GM21576 (cell line): ENCODE data around the gene EPB41L2.
A peak's percentile ranks its signal among the peaks of the same experiment; 100 is the strongest.
"Not testable (repeated sequence)": the region's sequence is repeated elsewhere in the genome, so short reads cannot be mapped to it uniquely, and the experiment has no call there.

Experiments
- ATAC-seq: cut with Tn5 transposase; IDR thresholded peaks from one replicate; pipeline ENCODE4 v1.9.1; 2021; ENCODE audit warnings: mild to moderate bottlenecking, moderate library complexity; ENCODE audit not compliant: unreplicated experiment

Gene EPB41L2

DNA sequence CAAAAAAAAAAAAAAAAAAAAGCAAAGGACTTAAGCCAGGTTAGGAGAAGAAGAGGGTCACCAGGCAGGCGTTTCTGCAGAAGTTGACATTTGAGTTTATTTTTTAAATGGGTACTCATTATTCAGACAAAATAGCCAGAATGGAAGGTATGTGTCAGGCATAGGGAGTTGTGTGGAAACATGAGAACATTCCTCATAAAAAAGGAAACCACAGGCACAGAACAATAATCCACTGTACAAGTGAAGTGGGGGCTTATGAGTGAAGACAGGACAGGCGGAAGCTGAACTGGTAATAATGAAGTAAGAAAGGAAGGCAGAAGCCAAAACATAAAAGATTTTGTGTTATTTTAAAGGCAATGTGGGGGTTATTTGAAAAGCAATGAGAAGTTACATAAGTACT lies 104.6 kb downstream of the EPB41L2 start:
- no peak for ATAC-seq

GRCh38 chr6:130955755-130956154 lies 107.3 kb downstream of the EPB41L2 start:
- ATAC-seq, result no peak

- no peak for ATAC-seq
Measured at GRCh38 chr6:130949553-130949952, 113.5 kb downstream of the EPB41L2 start.

DNA sequence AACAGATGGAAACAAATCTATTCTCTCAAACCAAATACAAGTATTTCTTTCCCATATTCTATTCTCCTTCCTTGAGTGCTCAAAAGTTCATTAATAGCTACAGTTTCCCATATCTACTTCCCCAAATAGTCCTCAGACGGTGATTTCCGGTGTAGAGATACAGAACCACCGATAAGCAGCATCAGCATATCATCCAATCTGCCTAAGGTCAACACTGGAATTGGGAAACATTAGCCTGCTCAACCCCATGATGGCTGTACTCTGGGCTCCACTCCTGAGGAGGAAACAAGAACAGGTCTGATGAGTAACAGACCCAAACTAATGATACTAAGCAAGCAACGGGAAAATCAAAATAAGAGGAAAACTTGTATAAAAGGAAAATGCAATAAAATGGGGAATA lies 115.6 kb downstream of the EPB41L2 start:
- ATAC-seq, result no peak

DNA sequence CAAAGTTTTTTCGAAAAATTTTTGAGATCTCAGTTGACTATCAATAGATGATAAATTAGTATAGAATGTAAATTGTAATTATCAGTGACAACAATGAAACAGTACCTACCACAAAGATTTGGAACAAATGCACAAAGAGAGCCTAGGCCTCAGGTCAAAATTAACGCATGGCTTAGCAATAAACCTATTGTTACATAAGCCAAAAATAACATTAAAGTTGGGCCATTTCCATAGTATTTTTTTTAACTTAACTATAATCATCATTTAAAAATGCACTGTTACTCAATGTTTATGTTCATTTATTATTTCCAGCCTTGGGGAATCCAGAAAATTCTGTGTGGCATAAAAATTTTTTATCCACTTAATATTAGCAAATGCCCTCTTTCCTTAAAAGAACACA lies 117.0 kb downstream of the EPB41L2 start:
- ATAC-seq, result no peak

DNA sequence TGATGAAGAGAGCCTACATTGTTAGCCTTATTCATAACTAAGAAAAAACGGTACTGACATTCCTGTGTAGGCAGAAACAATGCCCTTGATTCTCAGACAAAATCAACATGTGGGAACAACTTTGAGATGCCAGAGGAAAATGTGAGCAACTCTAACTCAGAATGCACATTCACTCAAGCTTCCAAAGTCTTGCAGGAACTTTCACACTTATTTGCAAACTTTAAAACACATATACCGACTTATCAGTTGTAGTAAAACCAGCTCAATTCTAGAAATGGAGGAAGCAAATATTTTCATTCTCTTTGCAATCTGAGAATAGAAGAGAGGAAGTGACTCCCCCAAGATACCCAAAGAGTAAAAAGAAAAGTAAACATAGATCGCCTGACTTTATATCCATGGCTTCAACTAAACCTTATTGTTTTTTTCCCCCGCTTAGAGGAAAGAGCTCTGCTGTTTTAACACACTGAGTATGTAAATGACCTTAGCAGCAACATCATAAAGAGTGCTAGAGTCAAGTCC lies 117.6 kb downstream of the EPB41L2 start:
- peak; percentile 58 for ATAC-seq

- no peak for ATAC-seq
Measured at GRCh38 chr6:130944486-130944885, 118.6 kb downstream of the EPB41L2 start.

DNA sequence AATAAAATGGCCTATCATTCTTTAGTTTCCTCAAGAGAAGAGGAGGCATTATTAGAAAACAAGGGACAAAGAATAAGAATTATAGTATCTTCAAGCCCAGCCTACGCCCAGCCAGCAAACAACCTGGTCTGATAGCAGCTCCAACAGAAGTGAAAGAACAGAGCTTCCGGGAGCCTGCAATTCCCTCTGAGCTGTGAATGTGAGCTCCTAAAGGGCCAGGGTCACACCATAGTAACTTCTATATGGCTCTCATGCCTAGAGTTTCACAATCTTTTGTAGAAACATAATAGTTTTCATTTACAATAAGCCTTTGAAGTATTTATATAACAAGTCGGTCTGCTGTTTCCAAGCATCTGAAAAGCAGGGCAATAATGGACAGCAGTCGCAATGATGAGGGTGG lies 119.3 kb downstream of the EPB41L2 start:
- ATAC-seq, result no peak

GRCh38 chr6:130942752-130943151 lies 120.3 kb downstream of the EPB41L2 start:
- not testable (repeated sequence) for ATAC-seq

GRCh38 chr6:130937942-130938604 lies 125.0 kb downstream of the EPB41L2 start:
- no peak for ATAC-seq

DNA sequence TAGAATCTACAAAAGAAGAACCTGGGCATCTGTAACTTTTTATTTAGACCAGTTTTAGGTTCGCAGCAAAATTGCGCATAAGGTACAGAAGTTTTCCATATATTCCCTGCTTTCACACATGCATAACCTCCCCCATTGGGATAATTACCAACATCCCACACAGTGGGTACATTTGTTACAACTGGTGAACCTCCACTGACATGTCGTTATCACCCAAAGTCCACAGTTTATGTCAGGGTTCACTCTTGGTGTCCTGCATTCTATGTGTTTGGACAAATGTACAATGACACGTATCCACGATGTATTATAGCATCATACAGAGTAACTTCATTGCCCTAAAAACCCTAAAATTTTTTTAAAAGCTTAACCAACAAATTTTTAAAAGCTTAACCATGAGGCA lies 126.1 kb downstream of the EPB41L2 start:
- no peak for ATAC-seq

DNA sequence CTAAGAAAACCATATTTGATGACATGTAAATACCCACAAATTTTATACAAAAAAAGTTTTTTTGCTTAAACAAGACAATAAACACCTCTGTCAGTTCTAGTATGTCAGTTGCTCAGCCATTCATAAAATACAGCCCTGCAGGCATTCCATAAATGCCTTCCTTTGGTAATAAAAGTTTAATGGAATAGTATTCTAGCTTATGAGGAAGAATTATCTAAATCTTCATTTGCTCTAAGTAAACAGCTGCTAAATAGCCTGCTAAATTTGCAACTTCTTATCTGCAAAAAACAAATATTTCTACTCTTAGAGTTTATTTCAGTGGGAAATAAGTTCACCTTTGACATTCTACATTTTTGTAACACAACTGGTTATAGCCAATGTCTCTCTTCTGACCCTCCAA lies 127.1 kb downstream of the EPB41L2 start:
- no peak for ATAC-seq

- no peak for ATAC-seq
Measured at GRCh38 chr6:130934848-130935585, 128.0 kb downstream of the EPB41L2 start.

DNA sequence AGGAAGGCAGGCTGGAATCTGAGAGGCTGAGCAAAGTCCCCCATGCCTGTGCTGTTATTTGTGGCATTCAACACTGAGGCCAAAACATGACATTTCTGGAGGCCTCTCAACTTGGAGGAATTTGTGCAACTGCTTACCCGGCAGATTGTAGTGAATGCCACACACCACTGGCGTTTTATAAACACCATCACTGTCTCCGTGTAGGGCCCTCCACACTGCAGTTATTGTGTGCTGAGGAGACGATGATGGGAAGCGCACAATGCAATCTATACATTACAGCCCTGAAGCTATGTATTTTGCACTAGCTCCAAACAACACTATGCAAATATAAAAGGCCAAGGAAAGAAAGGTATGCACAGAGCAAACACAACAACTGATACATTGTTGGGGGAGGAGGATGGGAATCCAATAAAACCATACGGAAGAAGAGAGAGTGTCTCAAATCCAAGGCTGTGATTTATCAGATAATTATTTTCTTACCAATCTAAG lies 129.3 kb downstream of the EPB41L2 start:
- ATAC-seq, result no peak

GRCh38 chr6:130932921-130933320 lies 130.1 kb downstream of the EPB41L2 start:
- no peak for ATAC-seq

GRCh38 chr6:130932438-130932837 lies 130.6 kb downstream of the EPB41L2 start:
- ATAC-seq, result no peak

DNA sequence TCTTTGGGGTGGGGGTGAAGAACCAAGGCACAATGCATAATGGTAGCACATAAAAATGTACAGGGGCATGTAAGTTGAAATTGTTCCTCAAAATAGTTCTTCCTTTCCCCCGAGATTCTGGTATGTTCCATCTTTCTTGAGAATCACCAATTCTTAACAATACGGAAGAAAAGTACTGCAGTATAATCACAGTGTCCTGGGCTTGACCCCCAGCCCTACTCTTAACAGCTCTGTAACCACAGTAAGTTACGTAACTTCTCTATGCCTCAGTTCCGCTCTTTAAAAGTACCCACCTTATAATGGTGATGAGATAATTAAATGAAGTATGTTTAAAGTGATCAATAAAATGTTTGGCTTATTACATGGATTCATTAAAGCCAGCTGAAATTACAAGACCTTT lies 131.4 kb downstream of the EPB41L2 start:
- ATAC-seq, result no peak

- no peak for ATAC-seq
Measured at GRCh38 chr6:130929036-130929678, 133.9 kb downstream of the EPB41L2 start.

GRCh38 chr6:130928158-130928912 lies 134.7 kb downstream of the EPB41L2 start:
- ATAC-seq, result no peak

- no peak for ATAC-seq
Measured at GRCh38 chr6:130927305-130927704, 135.7 kb downstream of the EPB41L2 start.

- ATAC-seq, result no peak
Measured at GRCh38 chr6:130923350-130923749, 139.7 kb downstream of the EPB41L2 start.
